RWPE2 (cell line): Measurements from ENCODE around the gene MYO3B.

Experiments used
- ATAC-seq: fragments of 200-7000 bp; cut with Tn5 transposase; 3 replicates; pipeline ENCODE4 v1.9.1; 2021; ENCODE audit warnings: low read depth
- DNase-seq: peaks from one replicate; pipeline ENCODE4 v3.0.0-alpha.2; 2020; ENCODE audit warnings: low spot score
- H3K27ac ChIP-seq: fragments of 450-650 bp; 2 replicates; pipeline ENCODE4 v1.5.1; 2017; ENCODE audit warnings: mild to moderate bottlenecking; ENCODE audit not compliant: poor library complexity, severe bottlenecking
- H3K27me3 ChIP-seq: fragments of 250-450 bp; sonication (Bioruptor Pico); 2 replicates; pipeline ENCODE4 v1.5.1; 2021; ENCODE audit warnings: mild to moderate bottlenecking, moderate library complexity; ENCODE audit not compliant: insufficient read depth, poor library complexity, severe bottlenecking
- H3K36me3 ChIP-seq: fragments of 250-450 bp; sonication (Bioruptor Pico); 2 replicates; pipeline ENCODE4 v1.5.1; 2020; ENCODE audit warnings: low read depth, mild to moderate bottlenecking, moderate library complexity
- H3K4me1 ChIP-seq: fragments of 250-450 bp; sonication (Bioruptor Pico); 2 replicates; pipeline ENCODE4 v1.5.1; 2021; ENCODE audit warnings: mild to moderate bottlenecking, moderate library complexity; ENCODE audit not compliant: insufficient read depth, poor library complexity, severe bottlenecking
- H3K4me3 ChIP-seq: fragments of 250-450 bp; sonication (Bioruptor Pico); 2 replicates; pipeline ENCODE4 v1.5.1; 2021; ENCODE audit warnings: mild to moderate bottlenecking, moderate library complexity; ENCODE audit not compliant: severe bottlenecking
- H3K9me3 ChIP-seq: fragments of 250-450 bp; sonication (Bioruptor Pico); 2 replicates; pipeline ENCODE4 v1.5.1; 2021; ENCODE audit warnings: mild to moderate bottlenecking, moderate library complexity; ENCODE audit not compliant: severe bottlenecking
- TF ChIP-seq, protein P1 (sequence below): fragments of 450-650 bp; IDR thresholded peaks from one replicate; pipeline ENCODE4 v1.5.1; 2017; ENCODE audit warnings: mild to moderate bottlenecking, moderate library complexity; ENCODE audit not compliant: poor library complexity, severe bottlenecking

Gene MYO3B

GRCh38 chr2:170703776-170704476 is 526.0 kb downstream of the MYO3B start:
- Histone ChIP-seq H3K4me3 (no peak overlapping the region), H3K27me3 (no peaks in the 10 kb centered on the region), H3K4me1 (no peaks in the 10 kb centered on the region), H3K36me3 (no peaks in the 10 kb centered on the region), H3K9me3 (no peaks in the 10 kb centered on the region), H3K27ac (no peak overlapping the region)
- DNase-seq (no peak), ATAC-seq (no peak)
- TF ChIP-seq, protein P1, sequence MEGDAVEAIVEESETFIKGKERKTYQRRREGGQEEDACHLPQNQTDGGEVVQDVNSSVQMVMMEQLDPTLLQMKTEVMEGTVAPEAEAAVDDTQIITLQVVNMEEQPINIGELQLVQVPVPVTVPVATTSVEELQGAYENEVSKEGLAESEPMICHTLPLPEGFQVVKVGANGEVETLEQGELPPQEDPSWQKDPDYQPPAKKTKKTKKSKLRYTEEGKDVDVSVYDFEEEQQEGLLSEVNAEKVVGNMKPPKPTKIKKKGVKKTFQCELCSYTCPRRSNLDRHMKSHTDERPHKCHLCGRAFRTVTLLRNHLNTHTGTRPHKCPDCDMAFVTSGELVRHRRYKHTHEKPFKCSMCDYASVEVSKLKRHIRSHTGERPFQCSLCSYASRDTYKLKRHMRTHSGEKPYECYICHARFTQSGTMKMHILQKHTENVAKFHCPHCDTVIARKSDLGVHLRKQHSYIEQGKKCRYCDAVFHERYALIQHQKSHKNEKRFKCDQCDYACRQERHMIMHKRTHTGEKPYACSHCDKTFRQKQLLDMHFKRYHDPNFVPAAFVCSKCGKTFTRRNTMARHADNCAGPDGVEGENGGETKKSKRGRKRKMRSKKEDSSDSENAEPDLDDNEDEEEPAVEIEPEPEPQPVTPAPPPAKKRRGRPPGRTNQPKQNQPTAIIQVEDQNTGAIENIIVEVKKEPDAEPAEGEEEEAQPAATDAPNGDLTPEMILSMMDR: no peak
